GDM1 (cell line): ENCODE data around the gene SLFN12.
"Not testable (repeated sequence)": the region's sequence is repeated elsewhere in the genome, so short reads cannot be mapped to it uniquely, and the experiment has no call there.

Experiments used
- DNase-seq: peaks from one replicate; lab custom pipeline; 2025; lab: John Stamatoyannopoulos, UW

The SLFN12 gene

DNA sequence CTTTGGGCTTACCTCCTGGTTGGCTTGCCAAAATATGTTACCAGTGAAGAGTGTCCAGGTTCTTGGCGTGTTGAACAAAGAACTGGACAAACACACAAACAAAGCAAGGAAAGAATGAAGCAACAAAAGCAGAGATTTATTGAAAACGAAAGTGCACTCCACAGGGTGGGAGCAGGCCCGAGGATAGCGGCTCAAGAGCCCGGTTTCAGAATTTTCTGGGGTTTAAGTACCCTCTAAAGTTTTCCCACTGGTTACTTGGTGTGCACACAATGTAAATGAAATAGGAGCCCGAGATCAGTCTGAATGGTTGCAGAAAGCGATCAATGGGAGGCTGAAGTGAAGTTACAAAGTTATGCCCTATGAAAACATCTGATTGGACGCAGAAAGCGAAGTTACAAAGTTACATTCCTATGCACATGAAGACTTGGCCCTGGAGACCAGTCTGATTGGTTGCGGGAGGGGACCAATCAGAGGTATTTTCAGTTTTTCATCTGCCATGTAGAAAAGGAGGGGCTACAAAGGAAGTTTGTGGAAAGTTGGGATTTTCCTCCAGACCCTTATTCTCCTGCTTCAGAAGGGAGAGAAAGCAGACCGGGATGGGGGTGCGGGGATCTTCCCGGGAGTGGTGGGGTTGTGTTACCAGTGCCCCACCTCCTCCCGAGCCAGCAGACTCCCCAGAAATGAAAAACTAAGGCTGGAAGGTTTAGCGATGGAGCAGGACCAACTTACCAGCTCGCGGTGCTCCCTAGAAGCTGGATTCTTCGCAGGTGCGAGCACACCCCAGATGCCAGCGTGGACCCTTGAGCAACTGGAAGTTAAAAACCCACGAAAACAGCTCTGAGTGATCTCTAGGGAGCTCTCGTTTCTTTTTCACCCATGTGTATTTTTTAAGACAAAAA, at the start of gene SLFN12:
Gene SLFN12 (minus strand): TSS at position 325 of the 899 bp plus-strand sequence. CDS start 9,472 bp downstream, outside the sequence.
- no peak for DNase-seq

DNA sequence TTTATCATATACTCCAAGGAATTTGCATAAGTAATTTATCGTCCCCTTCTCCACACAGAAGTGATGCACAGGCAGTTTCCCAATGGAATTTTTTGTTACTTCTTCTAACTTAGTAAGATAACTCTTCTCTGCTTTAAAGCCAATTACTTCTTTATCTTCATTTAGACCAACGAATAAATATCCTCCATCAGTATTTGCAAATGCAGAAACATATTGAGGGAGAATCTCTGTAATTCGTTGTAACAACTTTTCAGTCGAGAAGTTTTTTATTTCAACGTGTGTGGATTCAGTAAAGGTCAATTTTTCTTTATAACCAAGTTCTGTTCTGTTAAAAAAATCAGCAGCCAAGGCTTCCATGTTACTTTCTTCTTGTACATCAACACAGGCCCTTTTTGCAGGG, 47.0 kb upstream of the SLFN12 start:
- no peak for DNase-seq

DNA sequence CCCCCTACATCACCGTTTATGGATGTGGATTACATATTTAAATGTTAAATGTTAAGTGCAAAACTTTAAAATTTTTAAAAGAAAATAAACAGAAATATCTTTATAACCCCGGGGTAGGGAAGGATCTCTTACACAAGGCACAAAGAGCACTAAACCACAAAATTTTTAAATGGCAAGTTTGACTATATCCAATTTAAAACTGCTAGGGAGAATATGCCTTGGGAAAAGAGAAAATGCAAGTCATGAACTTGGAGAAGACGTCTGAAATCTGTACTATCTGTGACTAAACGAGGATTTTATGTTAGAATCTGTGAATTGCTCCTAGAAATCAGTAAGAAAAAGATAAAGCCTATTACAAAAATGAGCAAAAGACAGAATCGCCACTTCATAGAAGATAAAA, 44.9 kb upstream of the SLFN12 start:
- no peak for DNase-seq

DNA sequence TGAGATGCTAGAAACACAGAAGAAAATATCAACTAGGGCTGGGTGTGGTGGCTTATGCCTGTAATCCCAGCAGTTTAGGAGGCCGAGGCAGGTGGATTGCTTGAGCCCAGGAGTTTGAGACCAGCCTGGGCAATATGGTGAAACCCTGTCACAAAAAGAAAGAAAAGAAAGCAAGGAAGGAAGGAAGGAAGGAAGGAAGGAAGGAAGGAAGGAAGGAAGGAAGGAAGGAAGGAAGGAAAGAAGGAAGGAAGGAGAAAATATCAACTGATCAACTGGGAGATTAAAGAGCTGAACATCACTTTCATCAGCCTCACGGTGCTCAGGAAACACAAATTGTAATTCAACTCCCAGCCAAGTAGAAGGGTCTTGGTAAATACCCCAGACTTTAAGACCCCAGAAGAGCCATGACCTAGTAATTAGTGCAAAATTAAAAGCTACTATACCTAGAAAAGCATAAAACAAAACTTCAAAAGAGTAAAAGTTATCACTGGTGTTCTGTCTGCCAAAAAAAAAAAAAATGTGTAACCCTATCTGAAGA, 44.1 kb upstream of the SLFN12 start:
- no peak for DNase-seq

DNA sequence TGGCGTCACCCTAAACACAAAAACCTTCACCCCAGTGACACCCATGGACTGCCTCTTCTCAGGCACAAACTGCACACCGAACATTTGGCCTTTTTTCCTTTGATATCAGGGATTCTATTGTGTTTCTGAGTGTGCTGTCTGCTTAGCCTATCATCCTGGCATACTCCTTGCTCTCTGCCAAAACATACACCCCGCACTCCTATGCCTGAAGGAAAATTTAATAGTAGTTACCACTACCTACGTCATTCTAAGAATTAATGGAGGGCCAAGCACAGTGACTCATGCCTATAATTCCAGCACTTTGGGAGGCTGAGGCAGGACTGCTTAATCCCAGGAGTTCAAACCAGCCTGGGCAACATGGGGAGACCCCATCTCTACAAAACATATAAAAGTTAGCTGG, 36.2 kb upstream of the SLFN12 start:
- DNase-seq = no peak

DNA sequence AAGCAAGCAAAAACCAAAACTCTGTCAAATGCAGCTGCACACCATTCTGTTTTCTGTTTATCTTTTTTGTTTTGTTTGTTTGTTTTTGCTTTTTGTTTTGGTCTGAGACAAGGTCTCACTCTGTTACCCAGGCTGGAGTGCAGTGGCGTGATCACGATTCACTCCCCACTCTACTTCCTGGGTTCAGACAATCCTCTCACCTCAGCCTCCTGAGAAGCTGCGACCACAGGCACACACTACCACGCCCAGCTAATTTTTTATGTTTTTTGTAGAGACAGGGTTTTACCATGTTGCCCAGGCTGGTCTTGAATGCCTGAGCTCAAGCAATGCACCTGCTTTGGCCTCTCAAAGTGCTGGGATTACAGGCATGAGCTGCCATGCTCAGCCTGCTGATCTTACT, 35.5 kb upstream of the SLFN12 start:
- no peak for DNase-seq

DNA sequence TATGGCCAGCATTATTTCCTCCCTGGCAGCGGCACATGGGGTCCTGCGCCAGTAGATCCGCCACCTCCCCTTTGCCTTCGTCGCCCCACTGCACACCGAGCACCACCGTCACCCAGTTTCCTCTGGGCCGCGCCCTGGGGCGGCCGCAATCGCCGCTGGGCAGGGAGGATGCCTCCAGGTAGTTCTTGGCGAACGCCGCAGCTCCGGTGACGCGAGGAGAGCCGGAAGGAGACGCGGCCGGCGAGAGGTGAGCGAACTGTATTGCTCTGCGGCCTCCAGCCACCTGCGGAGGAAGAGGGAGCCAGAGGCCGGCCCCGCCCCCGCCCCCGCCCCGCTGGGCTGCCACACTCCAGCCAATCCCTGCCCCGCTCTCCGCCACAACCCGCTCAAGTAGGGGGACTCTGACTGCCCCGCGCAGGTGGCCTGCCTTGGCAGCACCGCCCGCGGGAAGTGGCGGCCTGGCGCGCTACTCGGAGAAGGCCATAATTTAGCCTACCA, 28.1 kb upstream of the SLFN12 start:
- no peak for DNase-seq

DNA sequence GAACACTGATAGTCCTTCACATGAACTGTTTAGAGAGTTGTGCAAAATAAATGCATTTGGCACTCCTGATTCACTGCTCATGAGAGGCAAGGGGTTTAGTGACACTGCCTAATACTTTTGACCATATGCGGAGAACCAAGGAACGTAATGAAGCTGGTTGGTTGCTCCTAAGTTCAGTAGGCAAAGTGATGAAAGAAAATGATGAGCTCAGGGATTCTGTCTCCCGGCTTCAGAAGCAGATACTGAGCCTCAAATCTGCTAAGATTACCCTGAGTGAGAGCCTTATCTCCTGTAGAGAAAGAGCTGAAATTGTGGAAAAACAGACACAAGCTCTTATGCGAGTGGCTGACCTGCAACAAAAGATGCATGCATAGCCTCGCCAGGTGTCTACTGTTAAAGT, 21.7 kb upstream of the SLFN12 start:
- DNase-seq = not testable (repeated sequence)

DNA sequence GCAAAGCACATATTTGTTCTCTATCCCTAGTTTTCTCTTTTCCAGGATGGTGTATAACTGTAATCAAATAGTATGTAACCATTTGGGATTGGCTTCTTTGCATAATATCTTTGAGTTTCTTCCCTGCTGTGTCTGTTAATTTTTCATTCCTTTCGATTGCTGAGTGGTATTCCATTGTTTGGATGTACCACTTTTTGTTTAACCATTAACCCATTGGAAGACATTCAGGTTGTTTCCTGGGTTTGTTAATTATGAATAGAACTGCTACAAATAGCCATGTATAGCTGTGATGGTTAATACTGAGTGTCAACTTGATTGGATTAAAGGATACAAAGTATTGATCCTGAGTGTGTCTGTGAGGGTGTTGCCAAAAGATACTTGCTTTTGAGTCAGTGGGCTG, 20.9 kb upstream of the SLFN12 start:
- no peak for DNase-seq

DNA sequence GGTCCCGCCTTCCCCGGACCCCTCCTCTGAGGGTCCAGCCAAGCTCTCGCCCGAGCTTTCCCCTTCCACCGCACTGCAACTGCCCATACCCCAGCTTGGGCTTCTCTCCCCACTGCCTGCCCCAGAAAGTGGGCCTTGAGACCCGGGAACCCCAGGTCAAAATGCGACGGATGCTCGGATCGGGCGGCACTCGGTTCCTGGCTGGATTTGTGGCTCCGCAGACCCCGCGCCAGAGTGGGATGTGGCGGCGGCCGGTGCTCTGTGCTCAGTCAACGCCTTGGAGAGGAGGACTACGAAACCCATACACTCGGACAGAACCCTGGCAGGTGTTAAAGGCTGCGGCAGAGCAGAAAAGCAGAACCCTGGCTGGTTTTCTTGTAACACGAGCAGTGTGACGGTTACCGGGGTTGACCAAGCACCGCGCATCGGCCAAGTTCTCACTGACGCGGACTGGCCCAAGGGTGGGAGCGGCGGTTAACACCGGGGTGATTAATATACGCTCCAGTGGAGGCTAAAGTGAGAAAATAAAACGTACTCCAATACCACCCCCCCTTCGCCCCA, 17.2 kb upstream of the SLFN12 start:
- no peak for DNase-seq

DNA sequence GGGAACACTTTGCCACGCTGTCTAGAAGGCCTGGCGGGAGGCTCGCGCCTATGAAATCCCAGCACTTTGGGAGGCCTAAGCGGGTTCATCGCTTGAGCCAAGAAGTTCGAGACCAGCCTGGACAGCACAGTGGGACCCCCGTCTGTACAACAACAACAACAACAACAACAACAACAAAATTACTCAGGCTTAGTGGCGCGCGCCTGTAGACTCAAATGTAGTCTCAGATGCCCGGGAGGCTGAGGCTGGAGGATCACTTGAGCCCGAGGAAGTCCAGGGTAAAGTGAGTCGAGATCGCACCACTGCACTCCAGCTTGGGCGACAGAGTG, 16.6 kb upstream of the SLFN12 start:
- DNase-seq = no peak

DNA sequence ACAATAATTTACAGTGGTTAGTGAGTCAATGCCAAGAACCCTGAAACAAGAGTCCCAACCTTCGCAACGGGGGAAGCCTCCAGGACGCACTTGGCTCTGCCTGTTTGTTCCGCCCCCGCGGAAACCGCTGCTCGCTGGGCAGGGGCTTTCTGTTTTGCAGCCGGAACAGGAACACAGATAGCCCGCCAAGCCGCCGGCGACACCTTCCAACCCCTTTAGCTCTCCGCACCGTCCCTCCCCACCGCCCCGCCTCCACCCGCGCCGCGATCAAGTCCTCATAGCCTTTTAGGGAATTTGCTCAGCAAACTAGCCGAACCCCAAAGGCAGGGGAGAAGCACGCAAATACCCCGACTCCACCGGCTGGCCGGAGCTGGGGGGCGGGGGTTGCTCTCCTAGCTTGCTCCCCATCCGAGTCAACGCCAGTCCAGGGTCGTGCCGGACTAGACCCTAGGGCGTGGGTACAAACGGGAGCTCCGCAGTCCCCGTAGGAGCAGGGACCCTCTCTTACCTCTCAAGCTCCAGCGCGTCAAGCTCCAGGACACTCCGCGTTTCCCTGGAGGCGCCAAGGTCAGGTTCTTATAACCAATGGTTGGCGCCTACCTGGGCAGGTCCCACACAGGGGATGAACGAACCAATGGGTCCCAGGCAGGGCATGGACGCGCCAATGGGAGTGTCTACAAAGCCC, 16.1 kb upstream of the SLFN12 start, which contains the start of gene SLFN13:
Gene SLFN13 (minus strand): TSS at position 553 of the 685 bp plus-strand sequence. CDS start 3,086 bp downstream, outside the sequence.
- DNase-seq = peak; percentile 78

DNA sequence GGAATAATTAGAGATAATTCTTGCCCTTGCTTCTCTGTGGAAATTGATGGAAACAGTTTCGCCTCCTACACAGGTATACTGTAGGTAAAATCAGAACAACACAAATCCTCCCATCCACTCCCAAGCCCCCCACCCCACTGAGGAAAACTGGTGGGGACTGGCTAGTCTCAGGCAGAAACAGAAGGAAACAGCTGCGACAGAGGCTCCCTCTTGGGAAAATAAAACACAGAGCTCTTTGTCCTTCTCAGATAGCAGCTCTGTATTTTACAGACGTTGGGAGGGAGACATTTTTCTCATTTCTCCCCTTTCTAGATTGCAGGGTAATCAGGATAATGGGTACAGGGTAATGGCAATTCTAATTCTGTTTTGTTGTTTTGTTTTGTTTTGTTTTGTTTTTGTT, 15.2 kb upstream of the SLFN12 start:
- DNase-seq = no peak

DNA sequence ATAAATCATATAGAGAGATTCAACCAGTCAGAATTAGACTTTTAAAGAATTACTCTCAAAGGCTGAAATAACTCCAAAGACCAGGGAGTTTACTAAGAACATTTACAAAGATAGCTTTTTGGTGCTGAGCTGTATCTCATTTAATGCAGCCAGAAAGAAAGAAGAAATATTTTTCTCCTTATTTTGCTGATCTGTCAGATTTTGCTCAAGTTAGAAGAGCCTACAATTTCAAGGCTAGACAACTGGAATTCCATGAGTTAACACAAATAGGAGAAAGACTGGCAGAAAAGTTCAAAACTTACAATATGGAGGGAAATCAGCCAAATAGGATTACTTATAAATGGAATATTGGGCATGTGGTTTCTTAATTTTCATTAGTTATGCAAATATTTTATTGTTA, 6.1 kb upstream of the SLFN12 start:
- no peak for DNase-seq

DNA sequence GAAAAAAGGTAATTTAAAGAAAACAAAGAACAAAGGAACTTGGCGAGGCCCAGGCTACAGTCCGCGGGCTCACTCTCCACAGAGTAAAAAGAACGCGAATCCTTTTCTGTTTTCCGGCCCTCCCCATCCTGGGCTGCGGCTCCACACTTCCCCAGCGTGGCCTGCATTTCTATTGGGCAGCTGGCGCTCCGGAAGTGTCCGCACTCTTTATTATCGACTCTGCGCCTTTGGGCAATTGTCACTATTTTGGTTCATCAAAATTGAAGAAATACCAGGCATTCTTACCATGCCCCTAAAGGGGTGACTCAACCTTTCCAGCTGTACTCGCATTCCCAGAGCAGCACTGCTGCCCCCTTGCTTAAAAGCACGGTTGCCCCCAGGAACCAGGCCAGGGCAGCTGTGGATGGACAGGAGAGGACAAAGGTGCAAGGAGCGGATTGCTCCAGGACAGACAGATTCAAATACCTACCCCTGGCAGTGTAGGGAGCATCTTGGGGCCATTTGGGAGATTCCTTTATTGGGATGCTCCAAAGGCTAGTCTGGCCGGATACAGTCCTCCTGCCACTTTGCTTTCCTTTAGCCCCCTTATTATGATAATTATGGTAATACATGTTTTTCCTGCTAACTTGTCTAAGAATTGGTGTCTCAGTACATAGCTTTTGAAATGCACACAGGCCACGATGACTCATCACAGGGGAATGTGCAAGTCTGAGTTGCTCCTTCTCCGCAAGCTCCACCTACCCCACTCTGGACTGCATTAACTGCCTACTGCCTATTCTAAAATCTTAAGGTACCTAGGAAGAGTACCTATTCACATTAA, 985 bp upstream of the SLFN12 start:
- DNase-seq = peak; percentile 39

DNA sequence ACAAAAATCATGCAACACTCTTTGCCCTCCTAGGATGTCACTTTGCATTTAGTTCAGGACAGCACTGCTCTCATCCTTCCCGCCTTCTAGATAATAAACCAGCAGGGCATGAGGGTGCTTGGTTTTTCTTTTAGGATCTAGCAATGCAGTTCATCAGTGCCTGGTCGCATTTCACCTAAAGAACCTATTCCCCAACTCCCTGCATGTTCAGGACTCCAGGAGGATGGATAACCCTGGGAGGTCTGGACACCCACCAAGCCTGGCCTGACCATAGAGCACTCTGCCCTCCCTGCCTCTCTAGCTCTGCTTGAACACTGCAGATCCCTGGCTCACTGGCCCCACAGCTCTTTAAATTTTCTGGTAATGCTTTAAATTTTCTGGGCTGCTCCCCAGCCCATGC, 2.6 kb downstream of the SLFN12 start:
- DNase-seq = no peak

DNA sequence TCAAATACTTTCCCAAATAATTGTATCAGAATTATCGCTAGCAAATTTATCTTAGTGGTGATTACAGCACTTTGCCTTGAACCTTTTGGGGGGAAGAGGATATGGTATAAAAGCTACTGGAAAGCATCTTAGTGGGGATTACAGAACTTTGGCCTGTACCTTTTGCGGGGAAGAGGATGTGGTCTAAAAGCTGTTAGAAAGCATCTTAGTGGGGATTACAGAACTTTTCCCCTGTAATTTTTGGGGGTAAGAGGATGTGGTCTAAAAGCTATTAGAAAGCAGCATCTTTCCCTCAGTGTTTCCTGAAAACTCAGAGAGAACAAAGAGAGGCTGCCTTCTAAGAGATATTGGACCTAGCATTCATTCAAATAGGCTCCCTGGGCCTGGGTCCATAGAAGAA, 4.1 kb downstream of the SLFN12 start:
- no peak for DNase-seq

DNA sequence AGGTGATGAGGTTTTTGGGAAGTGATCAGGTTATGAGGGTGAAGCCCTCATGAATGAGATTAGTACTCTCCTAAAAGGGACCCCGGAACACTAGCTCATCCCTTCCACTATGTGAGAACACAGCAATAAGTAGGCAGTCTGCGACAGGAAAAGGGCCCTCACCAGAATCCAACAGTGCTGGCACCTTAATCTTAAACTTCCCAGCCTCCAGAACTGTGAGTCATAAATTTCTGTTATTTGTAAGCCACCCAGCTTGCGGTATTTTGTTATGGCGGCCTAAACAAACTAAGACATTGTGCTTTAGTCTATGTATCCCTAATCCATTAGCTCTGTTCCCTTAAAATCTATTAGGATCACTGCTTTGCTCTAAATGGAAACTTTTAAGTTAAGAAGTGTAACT, 8.5 kb downstream of the SLFN12 start:
- DNase-seq = no peak

DNA sequence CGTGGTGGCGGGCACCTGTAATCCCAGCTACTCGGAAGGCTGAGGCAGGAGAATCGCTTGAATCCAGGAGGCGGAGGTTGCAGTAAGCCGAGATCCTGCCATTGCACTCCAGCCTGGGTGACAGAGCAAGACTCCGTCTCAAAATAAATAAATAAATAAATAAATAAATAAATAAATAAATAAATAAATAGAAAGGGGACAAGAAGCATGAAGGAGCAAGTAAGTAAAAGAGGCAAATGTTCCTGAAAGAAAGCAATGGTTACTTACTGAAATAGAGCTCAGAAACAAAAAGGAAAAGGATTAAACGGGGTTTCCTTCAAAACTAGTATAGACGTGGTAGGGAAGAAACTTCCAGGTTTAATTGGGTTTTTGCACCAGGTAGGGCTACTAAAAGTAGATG, 11.2 kb downstream of the SLFN12 start:
- not testable (repeated sequence) for DNase-seq

DNA sequence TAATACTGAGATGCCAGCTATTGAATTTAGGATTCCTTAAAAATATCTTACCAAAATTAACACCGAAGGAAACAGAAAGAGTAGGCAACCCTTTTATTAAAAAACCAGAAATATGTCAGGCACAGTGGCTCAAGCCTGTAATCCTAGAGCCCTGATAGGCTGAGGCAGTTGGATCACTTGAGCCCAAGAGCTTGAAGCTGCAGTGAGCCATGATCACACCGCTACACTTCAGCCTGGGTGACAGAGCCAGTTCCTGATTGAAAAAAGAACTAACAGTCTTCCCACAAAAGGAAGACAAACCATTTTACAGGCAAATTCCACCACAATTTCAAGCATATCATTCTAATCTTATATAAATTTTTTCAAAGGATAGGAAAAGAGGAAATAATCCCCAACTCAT, 15.6 kb downstream of the SLFN12 start:
- no peak for DNase-seq

DNA sequence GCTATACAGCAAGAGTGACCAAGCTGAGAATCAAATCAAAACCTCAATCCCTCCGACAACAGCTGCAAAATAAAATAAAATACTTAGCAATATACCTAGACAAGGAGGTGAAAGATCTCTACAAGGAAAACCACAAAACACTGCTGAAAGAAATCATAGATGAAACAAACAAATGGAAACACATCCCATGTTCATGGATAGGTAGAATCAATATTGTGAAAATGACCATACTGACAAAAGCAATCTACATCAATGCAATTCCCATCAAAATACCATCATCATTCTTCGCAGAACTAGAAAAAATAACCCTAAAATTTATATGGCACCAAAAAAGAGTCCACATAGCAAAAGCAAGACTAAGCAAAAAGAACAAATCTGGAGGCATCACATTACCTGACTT, 17.6 kb downstream of the SLFN12 start:
- DNase-seq = not testable (repeated sequence)

DNA sequence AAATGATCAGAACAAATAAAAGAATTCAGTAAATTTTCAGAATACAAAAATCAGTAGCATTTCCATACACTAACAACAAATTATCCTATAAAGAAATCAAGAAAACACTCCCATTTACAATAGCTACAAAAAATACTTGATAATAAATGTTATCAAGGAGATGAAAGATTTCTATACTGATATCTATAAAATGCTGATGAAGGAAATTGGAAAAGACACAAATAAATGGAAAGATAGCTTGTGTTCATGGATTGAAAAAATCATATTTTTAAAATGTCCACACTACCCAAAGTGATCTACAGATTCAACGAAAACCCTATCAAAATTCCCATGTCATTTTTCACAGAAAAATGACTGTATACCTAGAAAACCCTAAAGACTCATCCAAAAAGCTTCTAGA, 18.1 kb downstream of the SLFN12 start:
- DNase-seq = no peak
